HCEC 1CT (cell line): Measurements from ENCODE around the gene ATP8B1.

ENCODE experiments used
- DNase-seq: peaks from one replicate; pipeline ENCODE4 v3.0.0-alpha.2; 2017

The ATP8B1 gene

GRCh38 chr18:57791911-57792310 is 11.2 kb downstream of the ATP8B1 start:
- DNase-seq: no peak

- no peak for DNase-seq
Measured at GRCh38 chr18:57791192-57791591, 11.9 kb downstream of the ATP8B1 start.

- no peak for DNase-seq
Measured at GRCh38 chr18:57790316-57790715, 12.8 kb downstream of the ATP8B1 start.

- DNase-seq: peak; percentile 59
Measured at GRCh38 chr18:57789759-57790158, 13.4 kb downstream of the ATP8B1 start.

GRCh38 chr18:57789090-57789489 is 14.0 kb downstream of the ATP8B1 start:
- DNase-seq: peak; percentile 73

- no peak for DNase-seq
Measured at GRCh38 chr18:57787068-57787685, 15.9 kb downstream of the ATP8B1 start.

GRCh38 chr18:57785751-57786437 is 17.2 kb downstream of the ATP8B1 start:
- DNase-seq: no peak

- DNase-seq: no peak
Measured at GRCh38 chr18:57784801-57785114, 18.4 kb downstream of the ATP8B1 start.

GRCh38 chr18:57784034-57784800 is 18.9 kb downstream of the ATP8B1 start:
- DNase-seq: peak; percentile 87

GRCh38 chr18:57782049-57782448 is 21.1 kb downstream of the ATP8B1 start:
- DNase-seq: no peak

GRCh38 chr18:57780706-57781347 is 22.3 kb downstream of the ATP8B1 start:
- DNase-seq: peak; percentile 96

GRCh38 chr18:57780318-57780705 is 22.8 kb downstream of the ATP8B1 start:
- peak; percentile 85 for DNase-seq

- DNase-seq: peak; percentile 60
Measured at GRCh38 chr18:57776767-57777166, 26.3 kb downstream of the ATP8B1 start.

- DNase-seq: no peak
Measured at GRCh38 chr18:57776354-57776753, 26.8 kb downstream of the ATP8B1 start.

- DNase-seq: peak; percentile 45
Measured at GRCh38 chr18:57775937-57776336, 27.2 kb downstream of the ATP8B1 start.

GRCh38 chr18:57772387-57772799 is 30.7 kb downstream of the ATP8B1 start:
- DNase-seq: no peak

- no peak for DNase-seq
Measured at GRCh38 chr18:57771626-57772025, 31.5 kb downstream of the ATP8B1 start.

- DNase-seq: no peak
Measured at GRCh38 chr18:57771193-57771592, 31.9 kb downstream of the ATP8B1 start.

GRCh38 chr18:57768537-57769326 is 34.4 kb downstream of the ATP8B1 start:
- DNase-seq: peak; percentile 71

- no peak for DNase-seq
Measured at GRCh38 chr18:57767259-57768050, 35.7 kb downstream of the ATP8B1 start.

- no peak for DNase-seq
Measured at GRCh38 chr18:57764995-57765394, 38.1 kb downstream of the ATP8B1 start.

GRCh38 chr18:57764087-57764486 is 39.0 kb downstream of the ATP8B1 start:
- no peak for DNase-seq
